Gastroesophageal sphincter (tissue), 3 donors: ENCODE results near the gene CHST5.

Experiments
- EP300 ChIP-seq: sonication (generic); formaldehyde crosslinking; IDR thresholded peaks from one replicate; pipeline ENCODE4 v1.6.1; 2017; ENCODE audit warnings: antibody characterized with exemption, mild to moderate bottlenecking
- POLR2A ChIP-seq, 2 donors: fragments of 450-650 bp; IDR thresholded peaks; one replicate each; pipeline ENCODE4 v1.6.1; 2017; ENCODE audit warnings: antibody characterized with exemption in 2 of 2, mild to moderate bottlenecking in 2 of 2, moderate library complexity in 1 of 2
- POLR2AphosphoS5 ChIP-seq: sonication (generic); formaldehyde crosslinking; IDR thresholded peaks from one replicate; pipeline ENCODE4 v1.6.1; 2017; ENCODE audit warnings: antibody characterized with exemption
- TF ChIP-seq, protein P1 (sequence below), 4 experiments: fragments of 200-600 bp in 2 of 4; fragments of 450-650 bp in 2 of 4; sonication (generic) in 1 of 4; IDR thresholded peaks; one replicate each; pipeline ENCODE4 v1.5.1; 2017 to 2019; ENCODE audit warnings: antibody characterized with exemption in 4 of 4, mild to moderate bottlenecking in 2 of 4, moderate library complexity in 2 of 4

DNA sequence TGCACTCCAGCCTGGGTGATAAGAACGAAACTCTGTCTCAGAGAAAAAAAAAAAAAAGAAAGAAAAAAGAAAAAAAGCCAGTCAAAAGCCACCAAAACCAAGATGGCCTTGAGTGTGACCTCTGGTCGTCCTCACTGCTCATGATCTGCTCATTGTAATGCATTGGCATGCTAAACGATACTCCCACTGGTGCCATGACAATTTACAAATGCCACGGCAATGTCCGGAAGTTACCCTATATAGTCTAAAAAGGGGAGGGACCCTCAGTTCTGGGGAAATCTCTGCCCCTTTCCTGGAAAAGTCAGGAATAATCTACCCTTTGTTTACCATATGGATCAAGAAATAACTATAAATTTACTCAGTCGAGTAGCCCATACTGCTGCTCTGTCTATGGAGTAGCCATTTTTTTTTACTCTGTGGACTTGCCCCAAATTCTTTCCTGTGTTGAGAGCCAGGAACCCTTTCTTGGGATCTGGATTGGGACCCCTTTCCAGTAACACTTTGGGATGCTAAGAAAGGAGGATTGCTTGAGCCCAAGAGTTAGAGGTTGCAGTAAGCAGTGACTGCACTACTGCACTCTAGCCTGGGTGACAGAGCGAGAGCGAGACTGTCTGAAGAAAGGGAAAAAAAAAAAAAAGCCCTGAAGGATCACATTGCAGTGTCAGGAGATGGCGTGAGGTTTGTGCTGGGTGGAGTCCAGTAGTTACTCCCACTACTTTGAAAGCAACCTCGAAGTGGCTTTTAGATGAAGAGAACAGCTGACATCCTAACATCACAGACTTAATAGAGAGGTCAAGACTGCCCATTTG is 23.9 kb upstream of the CHST5 start:
- TF ChIP-seq, protein P1, sequence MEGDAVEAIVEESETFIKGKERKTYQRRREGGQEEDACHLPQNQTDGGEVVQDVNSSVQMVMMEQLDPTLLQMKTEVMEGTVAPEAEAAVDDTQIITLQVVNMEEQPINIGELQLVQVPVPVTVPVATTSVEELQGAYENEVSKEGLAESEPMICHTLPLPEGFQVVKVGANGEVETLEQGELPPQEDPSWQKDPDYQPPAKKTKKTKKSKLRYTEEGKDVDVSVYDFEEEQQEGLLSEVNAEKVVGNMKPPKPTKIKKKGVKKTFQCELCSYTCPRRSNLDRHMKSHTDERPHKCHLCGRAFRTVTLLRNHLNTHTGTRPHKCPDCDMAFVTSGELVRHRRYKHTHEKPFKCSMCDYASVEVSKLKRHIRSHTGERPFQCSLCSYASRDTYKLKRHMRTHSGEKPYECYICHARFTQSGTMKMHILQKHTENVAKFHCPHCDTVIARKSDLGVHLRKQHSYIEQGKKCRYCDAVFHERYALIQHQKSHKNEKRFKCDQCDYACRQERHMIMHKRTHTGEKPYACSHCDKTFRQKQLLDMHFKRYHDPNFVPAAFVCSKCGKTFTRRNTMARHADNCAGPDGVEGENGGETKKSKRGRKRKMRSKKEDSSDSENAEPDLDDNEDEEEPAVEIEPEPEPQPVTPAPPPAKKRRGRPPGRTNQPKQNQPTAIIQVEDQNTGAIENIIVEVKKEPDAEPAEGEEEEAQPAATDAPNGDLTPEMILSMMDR (IDR thresholded peaks at IDR 0.05): no peak
- TF ChIP-seq POLR2A (IDR thresholded peaks at IDR 0.05): no peak
- no peak for TF ChIP-seq POLR2AphosphoS5
- no peak for TF ChIP-seq EP300
